A549 (cell line): ENCODE results near the gene ATP13A5. TPM values are rescaled to one million over a fixed set of nuclear protein-coding genes. Genes with fewer than 3 reads are reported as not detected.

Source experiments
- ATAC-seq, 2 experiments: fragments of 200-7000 bp in 1 of 2; fragments of >200 bp in 1 of 2; cut with Nextera tagmentation in 1 of 2; cut with Tn5 transposase in 1 of 2; 3 replicates each; pipeline versions ENCODE4 v1.8.0 to v1.9.1; 2018 to 2020; ENCODE audit warnings: mild to moderate bottlenecking in 1 of 2, moderate library complexity in 1 of 2
- CTCF ChIA-PET: fragments of 300-600 bp; sonication (Branson Sonifier 250); formaldehyde crosslinking; extraction: SDS; loops from one replicate; lab custom pipeline; 2021; ENCODE audit warnings: antibody characterized with exemption, inconsistent platforms; lab: Yijun Ruan, JAX
- POLR2A ChIA-PET: fragments of 350-600 bp; formaldehyde crosslinking; extraction: SDS; loops from one replicate; lab custom pipeline; 2021; ENCODE audit warnings: antibody characterized with exemption, inconsistent platforms; lab: Yijun Ruan, JAX
- DNase-seq, 2 experiments: peaks; one replicate each; pipeline versions ENCODE4 v3.0.0 to v3.0.0-alpha.2; 2011 to 2016; ENCODE audit warnings: low read depth in 1 of 2, low spot score in 1 of 2
- FAIRE-seq: peaks from 2 replicates; lab custom pipeline; 2011; peaks lifted over from hg19 to GRCh38; lab: Jason Lieb, UNC
- H3K27ac ChIP-seq, 2 experiments: fragments of >200 bp; sonication (Bioruptor Twin); formaldehyde crosslinking; 3 replicates each; pipeline ENCODE4 v1.5.1; 2016 to 2017
- H3K4me1 ChIP-seq: fragments of >200 bp; sonication (Bioruptor Twin); formaldehyde crosslinking; 3 replicates; pipeline ENCODE4 v1.6.1; 2016
- H3K4me2 ChIP-seq: fragments of >200 bp; sonication (Bioruptor Twin); formaldehyde crosslinking; 3 replicates; pipeline ENCODE4 v1.6.1; 2016
- H3K4me3 ChIP-seq: fragments of >200 bp; sonication (Bioruptor Twin); formaldehyde crosslinking; 3 replicates; pipeline ENCODE4 v1.5.1; 2016
- H3K9me3 ChIP-seq: fragments of >200 bp; sonication (Bioruptor Twin); formaldehyde crosslinking; 3 replicates; pipeline ENCODE4 v1.6.1; 2016
- BHLHE40 ChIP-seq: IDR thresholded peaks from 2 replicates; pipeline ENCODE4 v1.6.1; 2012; ENCODE audit warnings: low read depth, low read length, inconsistent platforms
- CBX2 ChIP-seq: fragments of 200-600 bp; sonication (generic); IDR thresholded peaks from 2 replicates; pipeline ENCODE4 v1.6.1; 2016; ENCODE audit warnings: low read depth, mild to moderate bottlenecking, borderline replicate concordance
- CEBPB ChIP-seq, 2 experiments: fragments of >200 bp in 1 of 2; sonication (Bioruptor Twin) in 1 of 2; formaldehyde crosslinking in 1 of 2; IDR thresholded peaks; 2 replicates each; pipeline ENCODE4 v1.6.1; 2012 to 2016
- CHD4 ChIP-seq: fragments of 200-600 bp; sonication (generic); IDR thresholded peaks from 2 replicates; pipeline ENCODE4 v1.6.1; 2016; ENCODE audit warnings: antibody characterized with exemption, mild to moderate bottlenecking, borderline replicate concordance
- ESRRA ChIP-seq: fragments of 150-350 bp; IDR thresholded peaks from 2 replicates; pipeline ENCODE4 v1.6.1; 2014; ENCODE audit warnings: mild to moderate bottlenecking, low read length, borderline replicate concordance
- FOSL2 ChIP-seq, 2 experiments: fragments of 450-650 bp in 1 of 2; fragments of >200 bp in 1 of 2; sonication (Bioruptor Twin) in 1 of 2; formaldehyde crosslinking; IDR thresholded peaks; 2 replicates each; pipeline versions ENCODE4 v1.5.0 to v1.6.1; 2016 to 2020; ENCODE audit warnings: mild to moderate bottlenecking in 1 of 2, moderate library complexity in 1 of 2
- FOXS1 ChIP-seq: fragments of 250-450 bp; sonication (Bioruptor Pico); IDR thresholded peaks from 2 replicates; pipeline ENCODE4 v1.5.0; 2020; ENCODE audit warnings: mild to moderate bottlenecking, moderate library complexity
- GATA3 ChIP-seq: IDR thresholded peaks from 2 replicates; pipeline ENCODE4 v1.6.1; 2012; ENCODE audit warnings: borderline replicate concordance
- HEYL ChIP-seq: fragments of 250-450 bp; sonication (Bioruptor Pico); IDR thresholded peaks from 2 replicates; pipeline ENCODE4 v1.8.0; 2021; ENCODE audit warnings: mild to moderate bottlenecking, moderate library complexity
- HMGXB4 ChIP-seq: fragments of 250-450 bp; sonication (Bioruptor Pico); IDR thresholded peaks from 2 replicates; pipeline ENCODE4 v1.5.0; 2021; ENCODE audit warnings: mild to moderate bottlenecking, moderate library complexity, borderline replicate concordance
- HOXA7 ChIP-seq: fragments of 250-450 bp; sonication (Bioruptor Pico); IDR thresholded peaks from 2 replicates; pipeline ENCODE4 v1.5.0; 2020; ENCODE audit warnings: mild to moderate bottlenecking, moderate library complexity
- JUNB ChIP-seq: fragments of >200 bp; sonication (Bioruptor Twin); formaldehyde crosslinking; IDR thresholded peaks from 2 replicates; pipeline ENCODE4 v1.6.1; 2016
- MAZ ChIP-seq: fragments of 150-350 bp; IDR thresholded peaks from 2 replicates; pipeline ENCODE4 v1.6.1; 2014; ENCODE audit warnings: antibody characterized with exemption, low read depth, low read length, borderline replicate concordance
- MYC ChIP-seq: IDR thresholded peaks from 2 replicates; pipeline ENCODE4 v1.6.1; 2012; ENCODE audit warnings: mild to moderate bottlenecking, inconsistent platforms, low read length, improper control_type of control experiment, borderline replicate concordance
- PHF8 ChIP-seq: fragments of 200-600 bp; sonication (generic); IDR thresholded peaks from 2 replicates; pipeline ENCODE4 v1.6.1; 2016; ENCODE audit warnings: low read depth, mild to moderate bottlenecking, antibody characterized with exemption, moderate library complexity, borderline replicate concordance
- POLR2AphosphoS2 ChIP-seq: conservative IDR thresholded peaks from 2 replicates; pipeline ENCODE4 v1.6.1; 2012; ENCODE audit warnings: low read length, improper control_type of control experiment, inconsistent platforms
- RAD21 ChIP-seq, 2 experiments: fragments of >200 bp in 1 of 2; sonication (Bioruptor Twin) in 1 of 2; formaldehyde crosslinking in 1 of 2; IDR thresholded peaks in 1 of 2; conservative IDR thresholded peaks in 1 of 2; 2 replicates in 1 of 2; 3 replicates in 1 of 2; pipeline ENCODE4 v1.6.1; 2012 to 2018; ENCODE audit warnings: inconsistent platforms in 1 of 2
- RARB ChIP-seq: fragments of 250-450 bp; sonication (Bioruptor Pico); IDR thresholded peaks from 2 replicates; pipeline ENCODE4 v1.8.0; 2021; ENCODE audit warnings: mild to moderate bottlenecking, moderate library complexity
- RFX5 ChIP-seq: fragments of 450-650 bp; IDR thresholded peaks from 2 replicates; pipeline ENCODE4 v1.7.1; 2014; ENCODE audit warnings: antibody characterized with exemption, mild to moderate bottlenecking, moderate library complexity
- ZFP36 ChIP-seq: fragments of 450-650 bp; IDR thresholded peaks from 2 replicates; pipeline ENCODE4 v1.6.1; 2014; ENCODE audit warnings: borderline replicate concordance; ENCODE audit not compliant: partially characterized antibody
- WGBS: methylation state at CpG from one replicate; pipeline ENCODE4 v1.1.6; 2017; ENCODE audit errors: missing lambda C conversion rate; 5-methylcytosine and 5-hydroxymethylcytosine counted together
- polyA plus RNA-seq, 4 experiments: library from polyadenylated mRNA; depleted of rRNA in 3 of 4; stranded (reverse); fragments of >200 nt; fragmentation: RNase III in 1 of 4; extraction: RNeasy Plus Mini Kit Qiagen cat#74134 plus additional on column Dnase treatment in 1 of 4; gene quantifications; 2 replicates in 3 of 4; 3 replicates in 1 of 4; pipeline ENCODE4 v1.2.3, GENCODE V29; 2011 to 2017
- TF ChIP-seq, protein P1 (sequence below): fragments of >200 bp; sonication (Bioruptor Twin); formaldehyde crosslinking; IDR thresholded peaks from 2 replicates; pipeline ENCODE4 v1.6.1; 2016
- TF ChIP-seq, protein P2 (sequence below): IDR thresholded peaks from 2 replicates; pipeline ENCODE4 v1.6.1; 2012; ENCODE audit warnings: low read depth, borderline replicate concordance

Gene ATP13A5
- polyA plus RNA-seq, 2 of the 4 experiments (the other 2 are of a cell fraction): not detected

GRCh38 chr3:193240850-193241706 lies 137.5 kb downstream of the ATP13A5 start, which contains the start of gene PLAAT1:
TSS of gene PLAAT1 (plus strand) at chr3:193241222. CDS start at chr3:193255651, 14,429 bp downstream.
- FAIRE-seq: no peak
- peak; percentile 17 to 39 for DNase-seq
- H3K4me2 ChIP-seq: peak within 1 kb of the TSS; percentile 98
- peak within 1 kb of the TSS; percentile 59 for H3K4me3 ChIP-seq
- no peaks in the 10 kb centered on the region for H3K4me1 ChIP-seq
- CTCF ChIA-PET: no interaction called here
- TF ChIP-seq ESRRA (no peak), RFX5 (no peak), ZFP36 (no peak), BHLHE40 (no peak), CEBPB (IDR thresholded peaks at IDR 0.05) (no peak), MAZ (no peak), PHF8 (no peak), HOXA7 (CRISPR knock-in tag) (no peak), FOSL2 (IDR thresholded peaks at IDR 0.05) (no peak), FOSL2 (CRISPR knock-in tag; IDR thresholded peaks at IDR 0.05) (no peak), FOXS1 (CRISPR knock-in tag) (no peak), RARB (CRISPR knock-in tag) (no peak), POLR2AphosphoS2 (no peak), MYC (no peak)
- TF ChIP-seq, protein P1, sequence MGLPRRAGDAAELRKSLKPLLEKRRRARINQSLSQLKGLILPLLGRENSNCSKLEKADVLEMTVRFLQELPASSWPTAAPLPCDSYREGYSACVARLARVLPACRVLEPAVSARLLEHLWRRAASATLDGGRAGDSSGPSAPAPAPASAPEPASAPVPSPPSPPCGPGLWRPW: no peak
- TF ChIP-seq, protein P2, sequence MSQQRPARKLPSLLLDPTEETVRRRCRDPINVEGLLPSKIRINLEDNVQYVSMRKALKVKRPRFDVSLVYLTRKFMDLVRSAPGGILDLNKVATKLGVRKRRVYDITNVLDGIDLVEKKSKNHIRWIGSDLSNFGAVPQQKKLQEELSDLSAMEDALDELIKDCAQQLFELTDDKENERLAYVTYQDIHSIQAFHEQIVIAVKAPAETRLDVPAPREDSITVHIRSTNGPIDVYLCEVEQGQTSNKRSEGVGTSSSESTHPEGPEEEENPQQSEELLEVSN: no peak
- TF ChIP-seq, all 56 proteins: peak for 0
- peak; percentile 89 to 90 for ATAC-seq
- Histone ChIP-seq H3K9me3 (no peaks in the 10 kb centered on the region), H3K27ac (peak within 1 kb of the TSS; percentile 45 to 75; a peak in 5 of 6 replicates)
- WGBS: 8% methylated on average over 13 of the region's 93 CpGs
- POLR2A ChIA-PET: no interaction called here

- DNase-seq (peak in 1 of 2 experiments; percentile 3), FAIRE-seq (no peak), ATAC-seq (peak; percentile 51 to 54)
- WGBS: 5% methylated on average over 3 of the region's 9 CpGs
- CTCF ChIA-PET: no interaction called here
- POLR2A ChIA-PET: no interaction called here
- H3K4me3 ChIP-seq: peak overlapping the region; percentile 59
- peak overlapping the region; percentile 98 for H3K4me2 ChIP-seq
- no peaks in the 10 kb centered on the region for H3K9me3 ChIP-seq
- H3K27ac ChIP-seq: peak overlapping the region; percentile 45 to 75; a peak in 5 of 6 replicates
- no peaks in the 10 kb centered on the region for H3K4me1 ChIP-seq
- TF ChIP-seq HEYL (CRISPR knock-in tag) (no peak), CBX2 (no peak), CHD4 (no peak), GATA3 (no peak), HOXA7 (CRISPR knock-in tag) (no peak), RAD21 (conservative IDR thresholded peaks at IDR 0.05 in 1 of 2, IDR thresholded peaks at IDR 0.05 in 1 of 2) (no peak), JUNB (no peak), HMGXB4 (CRISPR knock-in tag) (no peak)
Measured at GRCh38 chr3:193240436-193240849, 138.1 kb downstream of the ATP13A5 start.
